ENCODE results near the gene KIAA0753.
"Not testable (repeated sequence)": the region's sequence is repeated elsewhere in the genome, so short reads cannot be mapped to it uniquely, and the experiment has no call there.

The KIAA0753 gene

GRCh38 chr17:6668727-6669425 is 28.4 kb upstream of the KIAA0753 start:
- no peak for FAIRE-seq

- FAIRE-seq = no peak
Measured at GRCh38 chr17:6668219-6668618, 27.7 kb upstream of the KIAA0753 start.

GRCh38 chr17:6667516-6667915 is 27.0 kb upstream of the KIAA0753 start:
- no peak for FAIRE-seq

- FAIRE-seq = no peak
Measured at GRCh38 chr17:6666557-6666956, 26.0 kb upstream of the KIAA0753 start.

- no peak for FAIRE-seq
Measured at GRCh38 chr17:6666077-6666521, 25.6 kb upstream of the KIAA0753 start.

- not testable (repeated sequence) for FAIRE-seq
Measured at GRCh38 chr17:6663200-6663599, 22.7 kb upstream of the KIAA0753 start.

GRCh38 chr17:6661464-6661848 is 20.9 kb upstream of the KIAA0753 start:
- no peak for FAIRE-seq

- FAIRE-seq = no peak
Measured at GRCh38 chr17:6660805-6661463, 20.4 kb upstream of the KIAA0753 start.

GRCh38 chr17:6660101-6660500 is 19.6 kb upstream of the KIAA0753 start:
- FAIRE-seq = no peak

- not testable (repeated sequence) for FAIRE-seq
Measured at GRCh38 chr17:6658411-6658810, 17.9 kb upstream of the KIAA0753 start.

GRCh38 chr17:6657633-6658287 is 17.2 kb upstream of the KIAA0753 start:
- FAIRE-seq = no peak

- FAIRE-seq = not testable (repeated sequence)
Measured at GRCh38 chr17:6656797-6657632, 16.5 kb upstream of the KIAA0753 start.

- not testable (repeated sequence) for FAIRE-seq
Measured at GRCh38 chr17:6655732-6656361, 15.3 kb upstream of the KIAA0753 start.

GRCh38 chr17:6654841-6655731 is 14.6 kb upstream of the KIAA0753 start:
- FAIRE-seq = no peak

GRCh38 chr17:6651919-6652452 is 11.5 kb upstream of the KIAA0753 start:
- no peak for FAIRE-seq

GRCh38 chr17:6651354-6651918 is 10.9 kb upstream of the KIAA0753 start, which contains the start of the genes C17orf100 and MED31:
Gene C17orf100 (plus strand): TSS chr17:6651762. CDS start chr17:6651914, 152 bp downstream.
Gene MED31 (minus strand): TSS chr17:6651605. CDS start chr17:6651528, 77 bp downstream.
- no peak for FAIRE-seq

- no peak for FAIRE-seq
Measured at GRCh38 chr17:6648181-6648580, 7.7 kb upstream of the KIAA0753 start.

GRCh38 chr17:6643451-6644125 is 3.1 kb upstream of the KIAA0753 start:
- no peak for FAIRE-seq

GRCh38 chr17:6642592-6642991 is 2.1 kb upstream of the KIAA0753 start:
- no peak for FAIRE-seq

All from colon (tissue), 2 donors.